Astrocyte (in vitro differentiated cells and primary cell): ENCODE measurements around the gene TIMM21. TPM values are rescaled to one million over a fixed set of nuclear protein-coding genes. Genes with fewer than 3 reads are reported as not detected.
A peak's percentile ranks its signal among the peaks of the same experiment; 100 is the strongest.

ENCODE experiments used
- DNase-seq: peaks from one replicate; pipeline ENCODE4 v3.0.0-alpha.2; 2010; ENCODE audit warnings: low read depth
- FAIRE-seq: peaks from 2 replicates; lab custom pipeline; 2011; peaks lifted over from hg19 to GRCh38; lab: Jason Lieb, UNC
- H2AFZ ChIP-seq: 2 replicates; pipeline ENCODE4 v1.6.0; 2012; ENCODE audit warnings: low read depth, low read length, inconsistent platforms
- H3K27ac ChIP-seq: 2 replicates; pipeline ENCODE4 v1.5.1; 2011; ENCODE audit warnings: low read depth, low read length, inconsistent platforms
- H3K27me3 ChIP-seq: 2 replicates; pipeline ENCODE4 v1.6.0; 2011; ENCODE audit warnings: low read length, inconsistent platforms; ENCODE audit not compliant: insufficient read depth
- H3K36me3 ChIP-seq: 2 replicates; pipeline ENCODE4 v1.5.1; 2011; ENCODE audit warnings: low read length, inconsistent platforms; ENCODE audit not compliant: insufficient read depth
- H3K4me1 ChIP-seq: 2 replicates; pipeline ENCODE4 v1.5.1; 2011; ENCODE audit warnings: low read length, inconsistent platforms; ENCODE audit not compliant: insufficient read depth
- H3K4me2 ChIP-seq: 2 replicates; pipeline ENCODE4 v1.6.0; 2012; ENCODE audit warnings: low read length, inconsistent platforms
- H3K4me3 ChIP-seq: 2 replicates; pipeline ENCODE4 v1.5.1; 2011; ENCODE audit warnings: low read depth, mild to moderate bottlenecking, low read length, inconsistent platforms; ENCODE audit not compliant: insufficient read depth
- H3K79me2 ChIP-seq: 2 replicates; pipeline ENCODE4 v1.6.0; 2012; ENCODE audit warnings: mild to moderate bottlenecking, low read length, inconsistent platforms; ENCODE audit not compliant: insufficient read depth
- H3K9ac ChIP-seq: 2 replicates; pipeline ENCODE4 v1.6.0; 2012; ENCODE audit warnings: mild to moderate bottlenecking, low read length, inconsistent platforms
- H3K9me3 ChIP-seq: 2 replicates; pipeline ENCODE4 v1.5.1; 2012; ENCODE audit warnings: low read depth, mild to moderate bottlenecking, low read length, inconsistent platforms; ENCODE audit not compliant: insufficient read depth
- H4K20me1 ChIP-seq: 2 replicates; pipeline ENCODE4 v1.6.0; 2012; ENCODE audit warnings: low read length, inconsistent platforms; ENCODE audit not compliant: insufficient read depth
- H3K27ac Mint-ChIP-seq: one replicate; pipeline ENCODE4 v1.8.0; 2021; ENCODE audit warnings: mild to moderate bottlenecking, mixed read lengths; ENCODE audit not compliant: unreplicated experiment
- H3K27me3 Mint-ChIP-seq: one replicate; pipeline ENCODE4 v1.8.0; 2021; ENCODE audit warnings: low read depth, mixed read lengths; ENCODE audit not compliant: unreplicated experiment
- H3K36me3 Mint-ChIP-seq: one replicate; pipeline ENCODE4 v1.8.0; 2021; ENCODE audit warnings: low read depth, mixed read lengths; ENCODE audit not compliant: unreplicated experiment
- H3K4me1 Mint-ChIP-seq: one replicate; pipeline ENCODE4 v1.8.0; 2021; ENCODE audit warnings: low read depth, mixed read lengths; ENCODE audit not compliant: unreplicated experiment
- H3K4me3 Mint-ChIP-seq: one replicate; pipeline ENCODE4 v1.8.0; 2021; ENCODE audit warnings: mild to moderate bottlenecking, moderate library complexity, mixed read lengths; ENCODE audit not compliant: unreplicated experiment
- H3K9me3 Mint-ChIP-seq: one replicate; pipeline ENCODE4 v1.8.0; 2021; ENCODE audit warnings: mild to moderate bottlenecking, mixed read lengths; ENCODE audit not compliant: unreplicated experiment
- EZH2 ChIP-seq: IDR thresholded peaks from 2 replicates; pipeline ENCODE4 v1.6.1; 2012; ENCODE audit warnings: mild to moderate bottlenecking, low read length, inconsistent platforms; ENCODE audit not compliant: insufficient read depth
- total RNA-seq: library from RNA; stranded (reverse); gene quantifications from 2 replicates; pipeline ENCODE4 v1.2.1, GENCODE V29; 2021
- TF ChIP-seq, protein P1 (sequence below): IDR thresholded peaks from 2 replicates; pipeline ENCODE4 v1.5.1; 2011; ENCODE audit warnings: low read depth, mild to moderate bottlenecking, inconsistent platforms, low read length, moderate library complexity; ENCODE audit not compliant: insufficient read depth

The TIMM21 gene
- total RNA-seq, 1 donor from 2014 or later: 25.1 TPM

DNA sequence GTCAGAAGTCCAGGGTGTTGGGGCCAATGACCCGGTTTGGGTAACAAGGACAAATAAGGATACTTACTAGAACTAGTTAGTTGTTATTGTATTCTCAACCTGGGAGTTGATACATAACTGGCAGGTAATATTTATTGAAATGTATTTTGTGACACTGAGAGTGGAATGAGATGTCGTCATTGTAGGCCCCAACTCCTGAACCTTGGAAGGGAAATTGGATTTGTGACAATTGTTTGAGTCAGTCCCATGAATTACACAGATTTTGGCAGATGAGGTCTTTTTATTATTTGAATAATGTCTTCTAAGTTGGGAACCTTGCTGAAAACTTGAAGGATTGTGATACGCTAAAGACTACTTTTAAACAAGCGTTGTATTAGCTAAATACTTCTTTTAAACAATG is 5.1 kb downstream of the TIMM21 start:
- Mint-ChIP-seq H3K27ac (no peak overlapping the region), H3K4me3 (no peak overlapping the region), H3K9me3 (no peaks in the 10 kb centered on the region), H3K27me3 (no peaks in the 10 kb centered on the region), H3K4me1 (peaks cover 5% of the 10 kb centered on the region), H3K36me3 (peaks cover 4% of the 10 kb centered on the region)
- H3K27ac ChIP-seq: peak overlapping the region; percentile 30
- H3K4me1 ChIP-seq: peaks cover 12% of the 10 kb centered on the region
- peak overlapping the region; percentile 1 for H3K4me2 ChIP-seq
- no peak overlapping the region for H2AFZ ChIP-seq
- peaks cover 21% of the 10 kb centered on the region for H3K36me3 ChIP-seq
- H4K20me1 ChIP-seq: peaks cover 7% of the 10 kb centered on the region
- H3K27me3 ChIP-seq: no peaks in the 10 kb centered on the region
- no peak for FAIRE-seq
- no peak overlapping the region for H3K9ac ChIP-seq
- no peak overlapping the region for H3K4me3 ChIP-seq
- no peak for TF ChIP-seq EZH2
- TF ChIP-seq, protein P1, sequence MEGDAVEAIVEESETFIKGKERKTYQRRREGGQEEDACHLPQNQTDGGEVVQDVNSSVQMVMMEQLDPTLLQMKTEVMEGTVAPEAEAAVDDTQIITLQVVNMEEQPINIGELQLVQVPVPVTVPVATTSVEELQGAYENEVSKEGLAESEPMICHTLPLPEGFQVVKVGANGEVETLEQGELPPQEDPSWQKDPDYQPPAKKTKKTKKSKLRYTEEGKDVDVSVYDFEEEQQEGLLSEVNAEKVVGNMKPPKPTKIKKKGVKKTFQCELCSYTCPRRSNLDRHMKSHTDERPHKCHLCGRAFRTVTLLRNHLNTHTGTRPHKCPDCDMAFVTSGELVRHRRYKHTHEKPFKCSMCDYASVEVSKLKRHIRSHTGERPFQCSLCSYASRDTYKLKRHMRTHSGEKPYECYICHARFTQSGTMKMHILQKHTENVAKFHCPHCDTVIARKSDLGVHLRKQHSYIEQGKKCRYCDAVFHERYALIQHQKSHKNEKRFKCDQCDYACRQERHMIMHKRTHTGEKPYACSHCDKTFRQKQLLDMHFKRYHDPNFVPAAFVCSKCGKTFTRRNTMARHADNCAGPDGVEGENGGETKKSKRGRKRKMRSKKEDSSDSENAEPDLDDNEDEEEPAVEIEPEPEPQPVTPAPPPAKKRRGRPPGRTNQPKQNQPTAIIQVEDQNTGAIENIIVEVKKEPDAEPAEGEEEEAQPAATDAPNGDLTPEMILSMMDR: no peak
- H3K9me3 ChIP-seq: no peaks in the 10 kb centered on the region
- peak; percentile 13 for DNase-seq
- H3K79me2 ChIP-seq: peaks cover 73% of the 10 kb centered on the region

GRCh38 chr18:74153793-74154192 is 5.5 kb downstream of the TIMM21 start:
- no peaks in the 10 kb centered on the region for H3K27me3 Mint-ChIP-seq
- peaks cover 4% of the 10 kb centered on the region for H3K36me3 Mint-ChIP-seq
- H3K9me3 Mint-ChIP-seq: no peaks in the 10 kb centered on the region
- H3K79me2 ChIP-seq: peaks cover 69% of the 10 kb centered on the region
- DNase-seq (no peak), FAIRE-seq (no peak)
- TF ChIP-seq, protein P1: no peak
- no peak for TF ChIP-seq EZH2
- H3K27ac ChIP-seq: peak overlapping the region; percentile 30
- no peaks in the 10 kb centered on the region for H3K27me3 ChIP-seq
- no peaks in the 10 kb centered on the region for H3K9me3 ChIP-seq
- peaks cover 12% of the 10 kb centered on the region for H3K4me1 ChIP-seq
- no peak overlapping the region for H3K4me3 ChIP-seq
- no peak overlapping the region for H3K27ac Mint-ChIP-seq
- H3K36me3 ChIP-seq: peaks cover 25% of the 10 kb centered on the region
- peaks cover 7% of the 10 kb centered on the region for H4K20me1 ChIP-seq
- H2AFZ ChIP-seq: no peak overlapping the region
- no peak overlapping the region for H3K4me3 Mint-ChIP-seq
- no peak overlapping the region for H3K4me2 ChIP-seq
- H3K4me1 Mint-ChIP-seq: peaks cover 5% of the 10 kb centered on the region
- H3K9ac ChIP-seq: no peak overlapping the region

- no peak for FAIRE-seq
- no peaks in the 10 kb centered on the region for H3K9me3 ChIP-seq
- Mint-ChIP-seq H3K9me3 (no peaks in the 10 kb centered on the region), H3K36me3 (peaks cover 4% of the 10 kb centered on the region), H3K4me1 (peaks cover 5% of the 10 kb centered on the region), H3K27ac (no peak overlapping the region), H3K4me3 (no peak overlapping the region), H3K27me3 (no peaks in the 10 kb centered on the region)
- no peak overlapping the region for H2AFZ ChIP-seq
- peaks cover 29% of the 10 kb centered on the region for H3K36me3 ChIP-seq
- H3K79me2 ChIP-seq: peaks cover 60% of the 10 kb centered on the region
- H4K20me1 ChIP-seq: peaks cover 7% of the 10 kb centered on the region
- no peaks in the 10 kb centered on the region for H3K27me3 ChIP-seq
- peak overlapping the region; percentile 55 for H3K27ac ChIP-seq
- H3K4me1 ChIP-seq: peaks cover 8% of the 10 kb centered on the region
- H3K4me3 ChIP-seq: no peak overlapping the region
- TF ChIP-seq, protein P1: no peak
- TF ChIP-seq EZH2: no peak
- no peak for DNase-seq
- H3K4me2 ChIP-seq: no peak overlapping the region
- H3K9ac ChIP-seq: peak overlapping the region; percentile 47
Measured at GRCh38 chr18:74154716-74155115, 6.4 kb downstream of the TIMM21 start.
